Stomach smooth muscle (tissue), 2 donors: ENCODE data around the gene CLASRP.
A peak's percentile ranks its signal among the peaks of the same experiment; 100 is the strongest.

Source experiments
- H3K27ac ChIP-seq: one replicate; pipeline ENCODE4 v1.7.0; 2013; ENCODE audit warnings: mild to moderate bottlenecking, low read length, inconsistent platforms
- H3K27me3 ChIP-seq, 2 donors: one replicate each; pipeline ENCODE4 v1.7.0; 2013; ENCODE audit warnings: low read length in 2 of 2; ENCODE audit not compliant: insufficient read depth in 2 of 2, control insufficient read depth in 1 of 2
- H3K36me3 ChIP-seq, 2 donors: one replicate each; pipeline ENCODE4 v1.7.0; 2013; ENCODE audit warnings: low read length in 2 of 2; ENCODE audit not compliant: control insufficient read depth in 2 of 2, insufficient read depth in 2 of 2
- H3K4me1 ChIP-seq: one replicate; pipeline ENCODE4 v1.7.0; 2013; ENCODE audit warnings: low read length; ENCODE audit not compliant: control insufficient read depth, insufficient read depth
- H3K4me3 ChIP-seq, 2 donors: one replicate each; pipeline ENCODE4 v1.7.0; 2013; ENCODE audit warnings: low read length in 2 of 2
- H3K9ac ChIP-seq, 2 donors: one replicate each; pipeline ENCODE4 v1.7.0; 2013; ENCODE audit warnings: low read length in 2 of 2, mild to moderate bottlenecking in 1 of 2
- H3K9me3 ChIP-seq, 2 donors: one replicate each; pipeline ENCODE4 v1.7.0; 2013; ENCODE audit warnings: low read length in 2 of 2; ENCODE audit not compliant: control insufficient read depth in 2 of 2
- donor health status: healthy.
- donor health status: Pancreatic carcinoma.

The CLASRP gene

DNA sequence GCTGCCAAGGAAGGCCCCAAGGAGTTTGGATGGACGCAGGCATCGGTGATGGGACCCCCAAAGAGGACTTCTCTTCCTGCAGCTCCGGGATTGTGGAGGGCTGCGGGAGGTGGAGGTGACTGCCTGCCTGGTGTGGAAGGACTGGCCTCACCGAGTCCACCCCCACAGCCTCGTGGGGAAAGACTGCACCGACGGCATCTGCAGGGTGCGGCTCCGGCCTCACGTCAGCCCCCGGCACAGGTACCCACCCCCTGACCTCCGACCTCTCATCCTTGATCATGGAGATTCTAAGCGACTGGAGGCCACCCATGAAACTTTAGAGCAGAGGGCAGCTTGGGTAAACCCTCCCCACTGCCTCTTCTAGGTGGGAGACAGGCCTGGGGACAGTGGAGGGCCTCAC lies 16.9 kb upstream of the CLASRP start:
- Histone ChIP-seq H3K9me3 (no peaks in the 10 kb centered on the region), H3K9ac (no peak overlapping the region), H3K4me3 (no peak overlapping the region), H3K27ac (no peak overlapping the region), H3K4me1 (no peaks in the 10 kb centered on the region), H3K27me3 (no peaks in the 10 kb centered on the region), H3K36me3 (peaks cover 0 to 3% of the 10 kb centered on the region in 2 donors)

DNA sequence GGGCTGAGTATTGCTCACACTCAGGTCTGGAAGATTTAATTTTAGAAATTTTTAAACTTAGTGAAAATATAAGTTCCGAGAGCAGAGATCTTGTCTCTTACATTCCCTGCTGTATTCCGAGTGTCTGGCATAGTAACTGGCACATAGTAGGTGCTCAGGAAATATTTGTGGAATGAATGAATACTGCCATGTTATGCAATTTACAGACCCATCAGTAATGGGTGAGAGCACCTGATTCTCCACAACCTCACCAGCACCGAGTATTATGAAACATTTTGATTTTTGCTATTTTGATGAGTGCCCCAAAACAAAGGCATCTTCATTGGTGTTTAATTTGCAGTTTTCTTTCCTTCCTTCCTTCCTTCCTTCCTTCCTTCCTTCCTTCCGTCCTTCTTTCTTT lies 15.8 kb upstream of the CLASRP start:
- Histone ChIP-seq H3K9ac (no peak overlapping the region), H3K36me3 (peaks cover 3 to 4% of the 10 kb centered on the region in 2 donors), H3K4me3 (no peak overlapping the region), H3K27ac (no peak overlapping the region), H3K4me1 (no peaks in the 10 kb centered on the region), H3K9me3 (no peaks in the 10 kb centered on the region), H3K27me3 (no peaks in the 10 kb centered on the region)

DNA sequence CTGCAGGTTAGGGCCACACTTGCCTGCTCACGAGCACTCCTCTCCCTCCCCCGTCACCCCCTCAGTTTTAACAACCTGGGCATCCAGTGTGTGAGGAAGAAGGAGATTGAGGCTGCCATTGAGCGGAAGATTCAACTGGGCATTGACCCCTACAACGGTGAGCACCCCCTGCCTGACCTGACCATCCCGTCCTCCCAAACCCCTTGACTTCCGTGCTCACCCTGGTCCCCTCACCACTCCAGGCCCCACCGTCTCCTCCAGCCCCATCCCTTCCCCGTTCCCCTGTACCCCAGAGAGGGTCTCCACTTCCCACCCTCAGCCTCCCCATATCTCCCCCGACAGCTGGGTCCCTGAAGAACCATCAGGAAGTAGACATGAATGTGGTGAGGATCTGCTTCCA lies 13.6 kb upstream of the CLASRP start:
- Histone ChIP-seq H3K4me3 (no peak overlapping the region), H3K9me3 (no peaks in the 10 kb centered on the region), H3K27ac (no peak overlapping the region), H3K27me3 (no peaks in the 10 kb centered on the region), H3K36me3 (peaks cover 8 to 13% of the 10 kb centered on the region in 2 donors), H3K9ac (no peak overlapping the region), H3K4me1 (no peaks in the 10 kb centered on the region)

DNA sequence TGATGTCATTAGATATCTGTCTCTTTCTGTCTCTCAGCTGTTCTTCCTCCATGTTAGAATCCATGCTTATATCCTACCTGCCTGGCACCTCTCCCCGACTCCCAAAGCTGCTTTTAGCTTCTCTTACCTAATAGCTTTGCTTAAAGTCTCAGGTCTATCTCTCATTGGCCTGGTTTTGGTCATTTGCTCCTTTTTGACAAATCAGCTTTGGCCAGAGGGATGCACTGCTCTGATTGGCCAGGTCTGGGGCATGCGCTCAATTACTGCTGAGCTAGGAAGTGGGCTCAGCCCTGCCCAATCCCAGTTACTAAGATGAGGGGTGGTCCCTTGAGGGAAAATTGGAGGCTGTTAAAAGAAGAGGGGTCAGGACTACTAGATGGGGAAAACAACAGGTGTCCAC lies 11.5 kb upstream of the CLASRP start:
- H3K4me3 ChIP-seq: no peak overlapping the region
- no peaks in the 10 kb centered on the region for H3K27me3 ChIP-seq
- no peaks in the 10 kb centered on the region for H3K9me3 ChIP-seq
- peaks cover 10 to 21% of the 10 kb centered on the region in 2 donors for H3K36me3 ChIP-seq
- no peaks in the 10 kb centered on the region for H3K4me1 ChIP-seq
- no peak overlapping the region for H3K9ac ChIP-seq
- H3K27ac ChIP-seq: no peak overlapping the region

DNA sequence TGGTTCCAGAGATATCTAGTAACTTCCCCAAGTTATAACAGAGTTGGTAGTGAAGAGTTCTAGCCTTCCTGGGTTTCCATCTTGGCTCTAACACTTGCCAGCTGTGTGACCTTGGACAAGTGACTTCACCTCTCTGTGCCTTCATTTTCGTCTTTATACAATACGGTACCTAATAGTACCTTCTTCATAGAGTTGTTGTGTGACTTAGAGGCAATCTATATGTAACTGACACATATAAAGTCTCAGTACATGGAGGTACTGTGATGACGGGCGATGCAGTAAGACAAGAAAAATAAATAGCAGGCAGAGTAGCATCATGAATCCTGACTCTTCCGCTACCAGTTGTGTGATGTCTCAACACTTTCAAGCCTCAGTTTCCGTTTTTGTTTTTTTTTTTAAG lies 8.0 kb upstream of the CLASRP start:
- H3K4me1 ChIP-seq: no peaks in the 10 kb centered on the region
- peaks cover 22 to 42% of the 10 kb centered on the region in 2 donors for H3K36me3 ChIP-seq
- no peak overlapping the region for H3K27ac ChIP-seq
- H3K9me3 ChIP-seq: no peaks in the 10 kb centered on the region
- no peaks in the 10 kb centered on the region for H3K27me3 ChIP-seq
- H3K9ac ChIP-seq: no peak overlapping the region
- no peak overlapping the region for H3K4me3 ChIP-seq

DNA sequence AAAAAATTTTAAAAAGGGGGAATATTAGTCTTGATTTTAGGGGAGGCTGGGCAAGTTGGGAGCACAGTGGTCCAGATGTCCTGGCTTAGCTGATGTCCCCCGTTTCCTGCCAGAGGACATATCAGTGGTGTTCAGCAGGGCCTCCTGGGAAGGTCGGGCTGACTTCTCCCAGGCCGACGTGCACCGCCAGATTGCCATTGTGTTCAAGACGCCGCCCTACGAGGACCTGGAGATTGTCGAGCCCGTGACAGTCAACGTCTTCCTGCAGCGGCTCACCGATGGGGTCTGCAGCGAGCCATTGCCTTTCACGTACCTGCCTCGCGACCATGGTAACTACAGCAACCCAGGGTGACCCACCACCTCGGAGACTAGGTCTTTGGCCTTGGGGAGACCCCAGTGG lies 6.4 kb upstream of the CLASRP start:
- H3K4me3 ChIP-seq: no peak overlapping the region
- peaks cover 23 to 43% of the 10 kb centered on the region in 2 donors for H3K36me3 ChIP-seq
- no peaks in the 10 kb centered on the region for H3K27me3 ChIP-seq
- H3K4me1 ChIP-seq: no peaks in the 10 kb centered on the region
- no peaks in the 10 kb centered on the region for H3K9me3 ChIP-seq
- H3K27ac ChIP-seq: no peak overlapping the region
- no peak overlapping the region for H3K9ac ChIP-seq

DNA sequence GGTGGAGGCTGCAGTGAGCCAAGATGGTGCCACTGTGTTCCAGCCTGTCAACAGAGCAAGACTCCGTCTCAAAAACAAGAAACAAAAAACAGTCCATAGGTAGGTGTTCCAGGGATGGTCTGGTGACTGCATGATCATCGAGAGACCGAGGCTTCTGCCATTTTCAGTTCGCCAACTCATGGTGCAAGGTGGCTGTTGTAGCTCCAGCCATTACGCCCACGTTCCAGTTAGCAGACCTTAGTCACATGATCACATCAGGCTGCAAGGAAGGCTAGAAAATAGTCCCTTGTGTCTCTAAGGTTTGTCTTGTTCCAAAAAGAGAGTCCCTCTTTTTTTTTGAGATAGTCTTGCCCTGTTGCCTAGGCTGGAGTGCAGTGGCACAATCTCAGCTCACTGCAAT lies 3.1 kb upstream of the CLASRP start:
- Histone ChIP-seq H3K27me3 (no peaks in the 10 kb centered on the region), H3K36me3 (peaks cover 21 to 35% of the 10 kb centered on the region in 2 donors), H3K9me3 (no peaks in the 10 kb centered on the region), H3K9ac (no peak overlapping the region), H3K4me1 (peaks cover 16% of the 10 kb centered on the region), H3K4me3 (no peak overlapping the region), H3K27ac (no peak overlapping the region)

DNA sequence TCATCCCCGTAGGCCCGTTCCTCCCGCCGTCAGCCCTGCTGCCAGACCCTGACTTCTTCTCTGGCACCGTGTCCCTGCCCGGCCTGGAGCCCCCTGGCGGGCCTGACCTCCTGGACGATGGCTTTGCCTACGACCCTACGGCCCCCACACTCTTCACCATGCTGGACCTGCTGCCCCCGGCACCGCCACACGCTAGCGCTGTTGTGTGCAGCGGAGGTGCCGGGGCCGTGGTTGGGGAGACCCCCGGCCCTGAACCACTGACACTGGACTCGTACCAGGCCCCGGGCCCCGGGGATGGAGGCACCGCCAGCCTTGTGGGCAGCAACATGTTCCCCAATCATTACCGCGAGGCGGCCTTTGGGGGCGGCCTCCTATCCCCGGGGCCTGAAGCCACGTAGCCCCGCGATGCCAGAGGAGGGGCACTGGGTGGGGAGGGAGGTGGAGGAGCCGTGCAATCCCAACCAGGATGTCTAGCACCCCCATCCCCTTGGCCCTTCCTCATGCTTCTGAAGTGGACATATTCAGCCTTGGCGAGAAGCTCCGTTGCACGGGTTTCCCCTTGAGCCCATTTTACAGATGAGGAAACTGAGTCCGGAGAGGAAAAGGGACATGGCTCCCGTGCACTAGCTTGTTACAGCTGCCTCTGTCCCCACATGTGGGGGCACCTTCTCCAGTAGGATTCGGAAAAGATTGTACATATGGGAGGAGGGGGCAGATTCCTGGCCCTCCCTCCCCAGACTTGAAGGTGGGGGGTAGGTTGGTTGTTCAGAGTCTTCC lies 1.3 kb upstream of the CLASRP start:
- H3K27me3 ChIP-seq: no peaks in the 10 kb centered on the region
- no peak overlapping the region for H3K27ac ChIP-seq
- H3K4me3 ChIP-seq: no peak overlapping the region
- no peak overlapping the region for H3K9ac ChIP-seq
- H3K9me3 ChIP-seq: no peaks in the 10 kb centered on the region
- peaks cover 25% of the 10 kb centered on the region for H3K4me1 ChIP-seq
- H3K36me3 ChIP-seq: peaks cover 29 to 36% of the 10 kb centered on the region in 2 donors

DNA sequence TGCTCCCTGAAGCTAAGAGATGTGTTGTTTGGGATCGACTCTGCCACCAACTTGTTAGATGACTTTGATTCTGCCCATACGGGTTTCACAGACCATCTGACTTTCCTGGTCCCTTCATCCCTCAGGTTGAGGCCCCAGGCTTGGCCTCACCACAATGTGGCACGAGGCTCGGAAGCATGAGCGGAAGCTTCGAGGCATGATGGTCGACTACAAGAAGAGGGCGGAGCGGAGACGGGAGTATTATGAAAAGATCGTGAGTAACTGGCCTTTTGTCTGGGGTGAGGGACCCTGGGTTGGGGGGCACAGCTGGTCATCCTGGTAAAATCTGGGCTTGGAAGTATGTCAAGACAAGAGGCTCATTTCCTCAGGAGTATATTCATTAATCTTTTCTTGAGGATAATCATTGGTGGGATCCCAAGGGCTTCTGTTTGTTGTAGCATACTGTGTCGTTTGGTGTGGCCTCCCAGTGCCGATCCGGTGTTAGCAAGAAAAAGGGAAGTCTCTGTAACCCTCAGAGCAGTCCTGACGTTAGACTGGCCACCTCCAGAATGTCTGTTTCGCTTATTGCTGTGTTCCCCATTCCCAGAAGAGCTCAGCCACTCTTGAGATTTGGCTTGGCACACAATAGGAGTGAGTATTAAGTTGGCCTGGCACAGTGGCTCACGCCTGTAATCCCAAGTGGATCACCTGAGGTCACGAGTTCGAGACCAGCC lies 1.4 kb downstream of the CLASRP start:
- Histone ChIP-seq H3K36me3 (peaks cover 23 to 32% of the 10 kb centered on the region in 2 donors), H3K9me3 (no peaks in the 10 kb centered on the region), H3K9ac (peak overlapping the region; percentile 94 to 96), H3K27ac (peak overlapping the region; percentile 91), H3K4me1 (peaks cover 25% of the 10 kb centered on the region), H3K4me3 (peak overlapping the region; percentile 78 to 96), H3K27me3 (no peaks in the 10 kb centered on the region)

DNA sequence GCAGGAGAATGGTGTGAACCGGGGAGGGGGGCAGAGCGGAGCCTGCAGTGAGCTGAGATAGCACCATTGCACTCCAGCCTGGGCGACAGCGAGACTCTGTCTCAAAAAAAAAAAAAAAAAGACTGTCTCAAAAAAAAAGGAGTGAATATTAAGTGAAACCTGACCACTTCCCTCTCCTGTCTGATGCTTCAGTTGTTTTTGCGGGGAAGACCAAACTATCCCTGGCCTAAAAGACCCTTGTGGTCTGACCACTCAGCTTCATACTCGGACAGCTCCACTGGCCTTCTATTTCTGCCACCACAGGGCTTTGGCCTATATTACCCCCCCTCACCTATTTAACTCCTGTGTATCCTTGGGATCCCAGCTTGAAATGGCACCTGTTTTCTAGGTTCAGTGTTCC lies 2.3 kb downstream of the CLASRP start:
- H3K9ac ChIP-seq: no peak overlapping the region

More for the DNA sequence above, 2.3 kb downstream of the CLASRP start:
- peaks cover 32% of the 10 kb centered on the region for H3K4me1 ChIP-seq
- H3K27me3 ChIP-seq: no peaks in the 10 kb centered on the region
- H3K4me3 ChIP-seq: no peak overlapping the region
- H3K27ac ChIP-seq: no peak overlapping the region
- H3K9me3 ChIP-seq: no peaks in the 10 kb centered on the region
- peaks cover 19 to 31% of the 10 kb centered on the region in 2 donors for H3K36me3 ChIP-seq
